Dedifferentiated amniotic fluid mesenchymal stem cell (primary cell): ENCODE measurements around the gene OSGEP.

ENCODE experiments used
- DNase-seq: peaks from one replicate; pipeline ENCODE4 v3.0.0-alpha.2; 2016; ENCODE audit errors: extremely low spot score

OSGEP gene

DNA sequence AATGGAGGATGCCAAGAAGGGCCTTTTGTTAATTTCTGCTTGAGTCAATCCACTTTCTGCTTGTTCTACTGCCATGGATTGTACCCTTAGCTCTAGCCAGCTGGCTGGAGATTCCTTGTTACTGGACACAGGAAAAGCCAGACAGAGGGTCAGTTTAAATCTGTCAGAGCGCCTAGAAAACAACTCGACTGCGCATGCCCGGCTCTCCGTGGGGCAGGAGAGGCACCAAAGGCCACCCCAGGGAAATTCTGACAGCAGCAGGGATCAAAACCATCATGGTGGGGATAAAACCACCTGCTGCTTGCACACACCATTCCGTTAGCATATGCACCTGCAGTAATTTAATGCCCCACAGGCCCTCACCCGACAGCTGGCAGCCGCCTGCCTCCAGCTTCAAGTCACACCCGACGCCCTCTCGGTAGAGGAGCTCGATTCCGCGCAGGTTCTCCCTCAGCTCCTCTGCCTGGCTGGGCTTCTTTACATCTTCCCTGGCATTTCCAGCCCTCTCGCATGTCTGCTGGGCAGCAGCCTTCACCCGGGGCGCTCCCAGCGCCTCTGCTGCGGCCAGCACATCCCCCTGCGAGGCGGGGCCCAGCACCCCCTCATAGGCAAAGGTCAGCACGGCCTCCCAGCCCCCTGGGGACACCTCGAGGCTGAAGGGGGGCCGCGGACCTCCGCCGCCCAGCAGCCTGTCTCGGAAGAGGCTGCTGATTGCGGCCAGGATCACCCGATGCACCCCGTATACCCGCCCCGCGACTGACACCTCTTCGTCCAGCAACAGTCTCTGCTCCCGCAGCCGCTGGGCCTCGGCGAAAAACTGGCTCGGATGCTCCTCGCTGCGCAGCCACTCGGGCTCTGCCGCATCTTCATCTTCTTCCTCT, 19.7 kb downstream of the OSGEP start:
- DNase-seq = no peak

DNA sequence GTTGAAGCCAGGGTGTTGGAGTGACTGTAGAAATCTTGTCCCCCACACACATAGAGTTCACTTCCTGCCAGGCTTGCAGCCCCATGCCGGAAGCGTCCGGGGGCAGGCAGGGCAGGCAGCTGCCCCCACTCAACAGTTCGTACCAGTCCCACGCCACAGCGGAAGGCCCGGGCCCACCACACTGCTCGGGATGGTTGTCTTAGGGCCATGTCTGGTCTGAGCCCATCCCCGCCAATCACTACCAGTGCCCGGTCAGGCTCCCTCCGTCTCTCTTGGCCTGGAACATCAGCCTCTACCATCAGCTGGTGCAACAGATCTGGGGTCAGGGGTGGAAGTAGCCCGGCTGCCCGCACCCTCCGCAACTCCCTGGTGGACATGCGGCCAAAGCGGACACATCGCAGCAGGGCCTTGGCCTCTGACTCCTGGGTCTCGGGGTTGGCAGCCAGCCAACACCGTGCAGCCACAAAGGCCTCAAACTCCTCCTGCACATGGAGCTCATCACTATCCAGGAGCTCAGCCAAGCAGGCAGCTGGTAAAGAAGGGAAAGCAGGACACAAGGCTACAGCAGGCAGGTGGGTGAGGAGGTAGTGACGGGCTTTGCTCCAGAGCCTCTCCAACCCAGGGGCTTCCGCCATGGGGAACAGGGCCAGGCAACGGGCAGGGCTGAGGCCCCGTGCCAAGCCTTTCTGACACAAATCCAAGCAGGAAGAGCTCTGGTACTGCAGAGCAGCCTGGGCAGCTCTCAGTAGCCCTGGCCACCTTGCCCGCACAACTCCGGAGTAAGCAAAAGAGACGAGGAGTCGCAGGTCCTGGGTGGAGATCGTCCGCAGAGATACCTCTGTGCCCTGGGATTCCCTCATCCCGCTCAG, 24.6 kb downstream of the OSGEP start:
- no peak for DNase-seq

DNA sequence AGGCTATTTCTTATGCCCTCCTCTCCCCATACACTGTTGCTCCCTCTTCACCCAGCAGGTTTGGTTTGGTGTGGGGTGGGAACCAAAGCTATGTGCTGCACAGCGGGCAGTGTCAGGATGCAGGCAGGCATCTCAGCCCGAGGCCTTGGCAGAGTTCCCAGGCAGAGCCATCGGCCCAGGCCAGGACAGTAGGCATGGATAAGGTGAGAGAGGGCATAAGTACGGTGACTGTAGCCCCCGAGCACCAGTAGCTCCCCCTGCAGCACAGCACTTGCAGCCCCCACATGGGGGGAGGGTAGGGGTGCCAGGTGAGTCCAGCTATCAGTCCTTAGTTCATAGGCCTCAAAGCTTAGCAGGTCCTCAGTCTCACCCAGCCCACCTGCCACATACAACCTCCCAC, 25.8 kb downstream of the OSGEP start:
- no peak for DNase-seq

DNA sequence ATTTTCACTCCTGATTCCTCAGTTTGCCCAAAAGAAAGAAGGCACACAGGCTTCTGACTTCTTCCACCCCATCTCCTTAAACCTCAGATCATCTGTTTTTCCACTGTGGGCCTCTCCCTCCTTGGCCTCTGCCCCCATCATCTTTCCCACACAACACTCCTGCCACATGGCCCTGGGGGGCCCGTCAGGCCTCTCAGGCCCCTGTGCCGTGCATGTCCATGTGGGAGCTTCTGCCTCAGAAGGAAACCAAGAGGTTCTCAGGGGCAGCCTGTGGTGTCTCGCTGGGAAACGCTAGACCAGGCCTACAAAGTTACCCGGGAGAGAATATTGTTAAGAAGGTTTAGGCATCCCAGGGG, 26.6 kb downstream of the OSGEP start:
- DNase-seq = no peak

DNA sequence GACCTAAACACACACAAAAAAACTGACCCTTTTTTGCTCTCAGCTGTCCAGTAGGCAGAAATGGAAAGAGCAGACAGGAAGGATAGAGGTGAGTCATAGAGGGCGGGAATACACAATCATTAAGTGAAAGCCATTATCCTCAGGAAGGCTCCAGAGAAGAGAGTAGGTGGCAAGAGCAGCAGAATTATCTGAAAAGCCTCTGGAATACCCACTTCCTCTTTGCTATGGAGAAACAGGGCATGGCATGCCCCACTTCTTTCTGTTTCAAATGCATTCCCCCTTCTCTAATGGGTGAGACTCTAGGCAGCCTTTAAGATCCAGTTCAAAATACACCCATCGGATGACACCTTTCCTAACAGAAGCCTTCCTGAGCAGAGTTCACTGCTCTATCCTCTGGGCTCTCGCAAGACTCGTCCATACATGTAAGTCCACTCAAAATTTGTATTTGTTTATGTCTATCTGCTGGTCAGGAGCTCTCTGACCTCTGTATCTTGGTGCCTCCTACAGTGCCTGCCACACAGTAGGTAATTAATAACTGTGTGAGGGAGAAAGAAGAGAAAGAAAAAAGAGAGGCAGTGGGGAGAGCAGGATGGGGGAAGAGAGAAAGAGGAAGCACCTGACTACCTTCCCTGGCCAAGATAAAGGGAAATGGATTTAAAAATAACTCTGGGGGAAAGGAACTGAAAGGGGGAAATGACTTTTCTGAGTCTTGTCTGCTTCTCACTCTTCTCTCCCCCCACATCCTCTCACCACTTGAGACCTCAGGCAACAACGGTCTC, 27.2 kb downstream of the OSGEP start:
- no peak for DNase-seq

DNA sequence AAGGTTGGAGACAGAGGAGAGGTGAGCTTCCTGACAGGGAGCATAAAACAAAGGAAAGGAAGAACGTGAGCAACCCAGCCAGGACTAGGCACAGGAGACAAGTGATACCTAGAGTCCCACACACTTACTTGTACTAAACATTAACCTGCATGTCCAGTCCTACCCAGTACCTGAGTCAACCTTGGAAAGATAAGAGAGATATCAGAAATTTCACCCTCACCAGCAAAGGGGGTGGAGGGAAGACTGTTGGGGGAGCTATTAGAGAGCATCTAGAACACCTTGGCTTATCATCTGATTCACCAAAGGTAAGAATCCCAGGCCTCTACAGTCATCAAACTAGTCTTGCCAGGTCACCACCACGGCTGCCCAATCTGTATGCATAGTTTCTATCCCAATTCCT, 29.8 kb downstream of the OSGEP start:
- no peak for DNase-seq

DNA sequence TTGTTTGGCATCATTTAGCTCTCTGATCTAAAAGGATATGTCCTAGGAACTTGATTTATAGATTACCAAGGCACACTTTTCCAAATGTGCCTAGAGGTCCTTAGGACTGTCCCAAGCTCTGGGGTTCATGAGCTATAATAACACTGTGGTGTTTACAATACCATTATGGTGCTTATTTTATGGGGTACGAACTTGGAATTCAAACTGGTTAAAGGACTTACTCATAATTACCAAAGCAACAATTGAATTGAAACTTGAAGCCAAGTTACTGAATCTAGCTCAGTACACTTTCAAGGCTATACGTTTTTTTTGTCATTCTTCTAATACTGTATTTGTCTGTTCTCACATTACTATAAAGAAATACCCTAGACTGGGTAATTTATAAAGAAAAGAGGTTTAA, 31.7 kb downstream of the OSGEP start:
- DNase-seq = no peak

DNA sequence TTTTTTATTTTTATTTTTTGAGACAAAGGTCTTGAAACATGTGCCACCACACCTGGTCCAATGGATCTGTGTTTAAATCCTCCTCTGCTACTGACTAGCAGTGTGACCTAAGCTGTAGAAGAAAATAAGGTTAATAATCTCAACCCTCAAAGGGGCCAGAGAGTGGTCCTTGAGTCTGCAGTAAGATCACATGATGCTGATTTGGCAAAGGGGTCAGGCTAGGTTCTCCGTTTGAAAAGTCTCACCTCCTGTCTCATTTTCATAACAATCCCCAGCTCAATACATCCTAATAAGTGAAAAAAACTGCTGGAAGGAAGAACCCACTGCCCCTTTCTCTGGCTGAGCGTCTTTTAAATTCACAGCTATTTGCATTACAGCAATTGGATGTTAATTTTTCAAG, 33.3 kb downstream of the OSGEP start:
- DNase-seq = no peak

DNA sequence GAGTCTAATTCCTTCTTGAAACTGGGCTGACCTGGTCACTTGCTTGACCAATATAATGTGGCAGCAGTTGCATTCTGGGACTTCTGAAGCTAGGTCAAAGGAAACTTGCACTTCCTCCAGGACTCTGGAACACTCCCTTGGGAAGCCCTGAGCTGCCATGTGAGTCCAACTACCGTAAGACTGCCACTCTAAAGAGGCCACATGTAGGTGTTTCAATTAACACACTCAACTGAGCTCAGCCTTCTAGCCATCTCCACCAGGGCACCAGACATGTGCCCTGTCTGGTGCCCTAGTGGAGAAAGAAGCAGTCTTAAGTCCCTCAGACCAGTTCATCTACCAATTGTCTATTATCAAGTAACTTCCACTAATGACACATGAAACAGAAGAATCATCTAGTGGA, 35.2 kb downstream of the OSGEP start:
- no peak for DNase-seq

DNA sequence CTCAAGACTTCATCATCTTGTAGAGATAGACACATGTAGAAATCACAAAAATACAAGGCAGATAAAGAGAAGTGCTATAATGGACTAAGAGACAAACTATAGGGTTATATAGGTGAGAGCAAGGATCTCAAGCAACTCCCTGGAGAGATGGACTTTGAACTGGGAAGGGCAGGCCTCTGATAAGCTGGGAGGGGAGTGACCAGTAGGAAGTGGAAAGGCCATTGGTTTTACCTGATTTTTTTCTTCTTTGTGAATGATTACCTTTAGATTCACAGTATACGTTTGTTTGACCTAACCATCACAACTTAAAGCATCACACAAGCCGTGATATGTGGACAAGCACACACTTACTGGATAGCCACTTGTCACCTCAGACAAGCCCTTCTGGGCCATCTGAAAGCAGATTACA, 36.1 kb downstream of the OSGEP start:
- DNase-seq = no peak

DNA sequence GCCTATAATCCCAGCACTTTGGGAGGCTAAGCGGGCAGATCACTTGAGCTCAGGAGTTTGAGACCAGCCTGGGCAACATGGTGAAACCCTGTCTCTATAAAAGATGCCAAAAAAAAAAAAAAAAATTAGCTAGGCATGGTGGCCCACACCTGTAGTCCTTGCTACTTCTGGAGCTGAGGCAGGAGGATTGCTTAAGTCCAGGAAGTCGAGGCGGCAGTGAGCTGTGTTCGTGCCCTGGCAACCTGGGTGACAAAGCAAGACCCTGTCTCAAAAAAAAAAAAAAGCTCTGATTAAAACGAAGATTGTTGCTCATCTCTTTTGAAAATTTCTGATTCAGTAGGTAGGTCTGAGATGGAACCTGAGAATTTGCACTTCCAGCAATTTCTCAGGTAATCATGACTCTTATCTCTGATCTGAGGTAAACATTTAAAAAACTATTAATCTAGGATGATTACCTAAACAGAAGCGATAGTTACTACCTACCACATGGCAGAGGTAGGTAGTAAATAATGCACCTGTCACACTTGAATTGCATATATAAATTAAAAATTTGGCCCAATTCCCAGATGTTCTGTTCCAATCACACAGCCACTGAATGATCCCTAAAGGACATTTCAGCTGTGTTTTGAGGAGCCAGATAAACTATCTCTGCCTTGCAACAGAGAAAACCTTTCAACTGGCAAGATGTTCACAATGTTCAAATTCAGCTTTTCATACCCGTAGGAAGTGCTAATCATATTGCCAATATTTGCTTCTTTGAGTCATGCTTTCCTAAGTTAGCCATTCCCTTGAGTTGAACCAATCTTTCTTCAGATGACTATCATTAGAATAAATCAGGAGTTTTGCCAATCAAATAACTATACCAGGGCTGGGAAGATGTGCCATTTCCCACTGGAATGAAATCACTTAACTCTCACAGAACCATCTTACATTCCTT, 37.1 kb downstream of the OSGEP start:
- no peak for DNase-seq

DNA sequence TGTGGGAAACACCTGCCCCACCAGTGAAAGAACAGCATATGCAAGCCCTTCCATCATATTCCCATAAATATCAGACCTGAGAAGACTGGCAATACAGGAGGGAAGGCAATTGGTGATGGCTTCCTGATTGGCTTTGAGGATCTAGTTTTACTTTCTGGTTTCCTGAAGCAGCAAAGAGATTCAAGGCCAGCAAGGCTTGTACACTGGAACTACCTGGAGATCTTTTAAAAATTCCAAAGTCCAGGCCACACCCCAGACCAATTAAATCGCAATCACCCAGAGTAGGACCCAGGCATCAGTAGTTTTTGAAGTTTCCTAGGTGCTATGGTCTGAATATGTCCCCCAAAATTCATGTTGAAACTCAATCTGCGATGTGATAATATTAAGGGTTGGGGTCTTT, 38.4 kb downstream of the OSGEP start:
- DNase-seq = no peak

DNA sequence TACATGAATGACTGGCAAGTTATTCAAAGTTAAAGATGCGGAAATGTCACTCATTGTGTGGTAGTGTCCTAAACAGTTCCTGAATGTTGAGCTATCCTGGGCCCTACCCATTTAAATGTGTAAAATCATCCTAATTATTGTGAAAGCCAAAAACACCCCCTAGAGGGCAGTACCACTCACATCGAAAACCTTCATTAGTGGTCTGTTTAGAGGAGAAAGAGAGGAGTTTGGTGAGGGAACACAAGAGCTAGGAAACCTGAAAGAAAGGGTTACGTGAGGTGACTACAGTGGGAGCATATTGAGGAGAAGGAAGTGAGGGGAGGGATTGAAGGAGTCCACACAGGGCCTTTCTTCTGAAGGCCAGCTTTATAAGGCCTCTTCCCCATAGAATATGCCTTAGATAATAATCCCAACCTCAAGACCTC, 38.8 kb downstream of the OSGEP start:
- peak; percentile 39 for DNase-seq

DNA sequence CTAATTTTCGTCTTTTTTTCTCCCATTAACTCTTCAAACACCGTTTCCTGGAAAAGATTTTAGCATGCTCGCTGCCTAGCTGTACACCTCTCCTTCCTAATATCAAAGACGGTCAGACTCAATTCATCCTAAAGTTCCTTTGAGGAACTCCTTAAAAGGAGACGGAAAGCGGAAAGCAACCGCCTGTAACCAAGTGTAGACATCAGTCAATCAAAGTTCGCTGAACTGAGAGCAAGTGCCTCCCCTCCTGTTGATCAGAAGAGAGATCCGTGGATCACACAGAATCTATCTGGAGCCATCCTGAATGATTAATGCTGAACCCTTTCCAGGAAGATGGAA, 40.9 kb downstream of the OSGEP start:
- no peak for DNase-seq

DNA sequence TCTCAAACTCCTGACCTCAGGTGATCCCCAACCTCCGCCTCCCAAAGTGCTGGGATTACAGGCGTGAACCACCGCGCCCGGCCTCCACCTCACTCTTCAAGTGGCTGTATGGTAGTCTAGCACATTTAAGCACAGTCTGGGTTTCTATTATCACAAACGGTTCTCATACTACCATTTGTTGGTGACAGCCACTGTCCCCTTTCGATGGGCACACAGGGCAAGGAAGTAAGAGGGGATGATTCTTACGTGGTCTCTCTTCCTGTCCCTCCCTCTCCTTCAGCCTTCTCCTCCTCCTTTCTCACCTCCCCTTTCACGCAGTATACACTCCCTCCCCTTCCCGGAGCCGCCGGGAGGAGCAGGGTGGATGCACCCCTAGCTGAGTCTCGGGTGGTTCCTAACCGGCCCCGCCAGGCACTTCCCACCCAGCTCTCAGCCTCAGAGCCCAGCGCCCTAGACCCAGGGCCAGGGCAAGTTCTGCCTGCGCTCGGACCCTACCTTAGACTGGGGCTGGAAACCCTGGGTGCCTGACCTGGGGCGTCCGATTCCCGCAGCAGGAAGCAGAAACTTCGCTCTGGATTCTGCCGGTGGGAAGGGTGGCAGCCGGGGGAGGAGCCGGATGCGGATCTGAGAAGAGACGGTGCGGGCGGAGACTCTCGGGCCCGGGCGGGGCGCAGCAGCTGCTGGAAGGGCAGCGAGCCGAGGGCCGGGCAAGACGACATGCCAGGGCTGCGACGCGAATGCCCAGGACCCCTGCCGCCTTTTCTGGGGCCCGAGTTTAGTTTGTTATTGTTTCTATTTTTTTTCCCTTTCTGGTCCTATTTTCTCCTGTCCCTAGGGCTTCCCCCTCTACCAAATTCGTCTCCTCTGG, 41.5 kb downstream of the OSGEP start, which contains the start of gene TEP1:
Gene TEP1, minus strand, starts transcription at position 626 of the 868 bp plus-strand sequence. CDS start 5,062 bp downstream, outside the sequence.
- DNase-seq = peak; percentile 74

DNA sequence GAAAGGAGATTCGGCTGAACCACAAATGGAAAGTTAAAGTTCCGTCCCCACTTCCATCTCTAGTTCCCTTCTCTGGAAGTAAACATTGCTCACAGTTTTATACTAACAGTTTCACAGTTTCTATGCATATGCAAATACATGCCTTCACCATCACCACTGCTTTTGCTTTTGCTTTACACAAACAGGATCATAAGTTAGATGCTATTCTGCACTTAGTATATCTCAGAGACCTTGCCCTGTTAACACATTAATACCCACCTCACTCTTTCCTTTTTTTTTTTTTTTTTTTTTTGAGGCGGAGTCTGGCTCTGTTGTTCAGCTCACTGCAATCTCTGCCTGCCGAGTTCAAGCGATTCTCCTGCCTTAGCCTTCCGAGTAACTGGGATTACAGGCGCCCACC, 42.2 kb downstream of the OSGEP start:
- DNase-seq = no peak

DNA sequence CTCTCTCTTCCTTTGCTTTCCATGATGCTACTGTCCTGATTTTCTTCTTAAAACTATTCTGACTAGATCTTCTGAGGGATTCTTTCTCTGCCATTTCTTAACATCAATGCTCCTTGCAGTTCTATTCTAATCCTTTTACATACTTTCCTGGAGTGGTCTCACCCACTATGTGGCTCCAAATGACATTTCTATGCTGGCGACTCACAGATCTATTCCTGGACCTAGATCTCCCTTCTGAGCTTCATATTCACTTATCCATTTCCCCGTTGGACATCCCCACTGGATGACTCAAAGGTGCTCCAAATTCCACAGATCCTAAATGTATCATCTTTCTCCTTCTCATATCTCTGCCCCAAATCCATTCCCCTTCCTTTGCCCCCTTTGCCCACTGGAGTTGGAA, 45.4 kb downstream of the OSGEP start:
- no peak for DNase-seq

DNA sequence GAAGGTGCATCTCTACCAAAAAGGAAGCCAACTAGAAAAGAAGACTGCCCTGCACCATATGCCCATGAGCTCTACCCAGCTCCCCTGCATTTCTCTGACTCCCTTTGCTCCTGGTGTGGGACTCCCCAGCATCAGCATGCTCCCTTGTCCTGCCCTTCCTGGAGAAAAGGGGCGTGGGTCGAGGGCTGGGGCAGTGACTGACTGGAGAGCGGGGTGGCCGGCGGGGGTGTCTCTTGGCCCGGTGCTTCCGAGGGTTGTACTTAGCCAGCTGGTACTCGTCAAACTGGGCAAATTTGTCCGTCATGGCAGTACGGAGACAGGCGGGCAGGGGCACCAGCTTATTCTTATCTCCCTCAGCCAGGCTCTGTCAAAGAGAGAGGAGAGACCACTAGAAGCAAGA, 51.1 kb downstream of the OSGEP start:
- no peak for DNase-seq

DNA sequence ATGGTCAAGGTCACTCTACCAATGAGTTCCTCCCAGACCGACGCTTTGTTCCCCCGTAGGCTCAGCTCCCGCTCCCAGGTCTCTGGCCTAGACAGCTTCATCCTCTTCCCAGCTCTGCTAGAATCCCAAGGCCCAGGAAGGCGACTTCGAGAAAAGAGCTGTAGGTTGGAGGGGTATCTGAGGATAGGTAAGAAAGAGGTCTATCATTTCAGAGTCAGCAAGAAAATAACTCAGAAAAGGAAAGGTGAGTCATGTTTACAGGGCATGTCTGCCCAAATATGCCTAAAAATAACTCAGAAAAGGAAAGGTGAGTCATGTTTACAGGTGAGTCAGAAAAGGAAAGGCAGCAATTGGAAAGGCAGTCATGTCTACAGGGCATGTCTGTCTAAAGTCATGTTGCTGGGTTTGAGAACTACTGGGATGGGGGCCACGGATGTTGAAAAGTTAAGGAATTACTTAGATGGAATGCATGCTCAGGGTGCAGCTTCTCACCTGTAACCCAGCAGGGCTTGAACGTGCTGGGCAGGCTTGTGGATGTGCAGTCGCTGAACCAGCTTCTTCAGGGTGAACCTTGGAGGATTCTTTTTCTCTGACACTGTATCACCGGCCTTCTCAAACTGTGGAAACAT, 53.5 kb downstream of the OSGEP start:
- no peak for DNase-seq

DNA sequence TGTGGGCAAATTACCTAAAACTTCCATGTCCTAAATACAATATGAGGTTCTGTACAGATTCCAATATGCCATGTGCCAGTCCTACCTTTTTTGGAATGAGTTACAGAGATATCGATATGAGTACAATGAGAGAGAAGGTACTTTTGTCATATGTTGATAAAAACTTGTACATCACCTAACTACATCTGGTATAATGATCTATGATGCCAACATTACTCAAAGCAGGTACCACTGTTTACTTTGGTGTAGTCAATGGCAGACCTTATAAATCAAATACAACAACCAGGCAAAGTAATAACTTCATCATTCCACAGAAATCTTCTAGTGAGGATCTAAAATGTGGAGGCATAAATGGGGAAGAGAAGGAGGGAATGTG, 54.0 kb downstream of the OSGEP start:
- no peak for DNase-seq
